GM18909 (cell line): ENCODE data around the gene HCN1.
"Not testable (repeated sequence)": the region's sequence is repeated elsewhere in the genome, so short reads cannot be mapped to it uniquely, and the experiment has no call there.

Experiments used
- ATAC-seq: cut with Tn5 transposase; IDR thresholded peaks from one replicate; pipeline ENCODE4 v1.9.1; 2021; ENCODE audit warnings: mild to moderate bottlenecking; ENCODE audit not compliant: unreplicated experiment, poor library complexity

Gene HCN1

GRCh38 chr5:45623832-45624231, 72.3 kb downstream of the HCN1 start:
- no peak for ATAC-seq

- ATAC-seq: no peak
These were observed 73.8 kb downstream of the HCN1 start for GRCh38 chr5:45622365-45622764.

GRCh38 chr5:45617859-45618416, 78.2 kb downstream of the HCN1 start:
- ATAC-seq: no peak

- ATAC-seq: no peak
These were observed 86.5 kb downstream of the HCN1 start for GRCh38 chr5:45609661-45610060.

- no peak for ATAC-seq
These were observed 92.1 kb downstream of the HCN1 start for GRCh38 chr5:45604092-45604491.

- ATAC-seq: no peak
These were observed 94.8 kb downstream of the HCN1 start for GRCh38 chr5:45601424-45601823.

GRCh38 chr5:45596320-45596719, 99.9 kb downstream of the HCN1 start:
- no peak for ATAC-seq

GRCh38 chr5:45586001-45586400, 110.2 kb downstream of the HCN1 start:
- not testable (repeated sequence) for ATAC-seq

GRCh38 chr5:45578270-45578669, 117.9 kb downstream of the HCN1 start:
- ATAC-seq: no peak

GRCh38 chr5:45568813-45569212, 127.4 kb downstream of the HCN1 start:
- no peak for ATAC-seq

GRCh38 chr5:45542421-45542820, 153.8 kb downstream of the HCN1 start:
- ATAC-seq: no peak

- no peak for ATAC-seq
These were observed 162.5 kb downstream of the HCN1 start for GRCh38 chr5:45533663-45534062.

- ATAC-seq: no peak
These were observed 163.2 kb downstream of the HCN1 start for GRCh38 chr5:45532826-45533624.

GRCh38 chr5:45521067-45521466, 175.1 kb downstream of the HCN1 start:
- ATAC-seq: no peak

GRCh38 chr5:45512521-45512920, 183.7 kb downstream of the HCN1 start:
- no peak for ATAC-seq

GRCh38 chr5:45509371-45509770, 186.8 kb downstream of the HCN1 start:
- no peak for ATAC-seq

- ATAC-seq: no peak
These were observed 188.0 kb downstream of the HCN1 start for GRCh38 chr5:45508135-45508534.

GRCh38 chr5:45507178-45507577, 189.0 kb downstream of the HCN1 start:
- no peak for ATAC-seq

GRCh38 chr5:45499006-45499405, 197.2 kb downstream of the HCN1 start:
- not testable (repeated sequence) for ATAC-seq

- ATAC-seq: no peak
These were observed 204.8 kb downstream of the HCN1 start for GRCh38 chr5:45491368-45491767.

GRCh38 chr5:45484781-45485180, 211.4 kb downstream of the HCN1 start:
- ATAC-seq: no peak

- ATAC-seq: no peak
These were observed 242.1 kb downstream of the HCN1 start for GRCh38 chr5:45454114-45454513.
